Neural cell (in vitro differentiated cells): ENCODE results near the gene SAMD7. TPM values are rescaled to one million over a fixed set of nuclear protein-coding genes. Genes with fewer than 3 reads are reported as not detected.

Experiments used
- H2AFZ ChIP-seq: fragments of 200-600, 300-800 bp; sonication (generic), shearing (Covaris generic); 2 replicates; pipeline ENCODE4 v1.6.0; 2014; ENCODE audit warnings: low read depth, mild to moderate bottlenecking, antibody characterized with exemption, low read length, moderate library complexity
- H3F3A ChIP-seq: fragments of 200-600 bp; shearing (Covaris generic); 2 replicates; pipeline ENCODE4 v1.6.1; 2016; ENCODE audit warnings: mild to moderate bottlenecking, moderate library complexity, mixed read lengths, antibody characterized with exemption, low read length; ENCODE audit not compliant: insufficient read depth, poor library complexity, severe bottlenecking
- H3K27ac ChIP-seq: fragments of 200-600, 300-800 bp; sonication (generic), shearing (Covaris generic); 2 replicates; pipeline ENCODE4 v1.5.1; 2014; ENCODE audit warnings: mild to moderate bottlenecking, low read length, moderate library complexity
- H3K27me3 ChIP-seq: fragments of 300-800, 200-600 bp; sonication (generic), shearing (Covaris generic); 2 replicates; pipeline ENCODE4 v1.6.0; 2014; ENCODE audit warnings: mild to moderate bottlenecking, low read depth, low read length, moderate library complexity; ENCODE audit not compliant: insufficient read depth
- H3K36me3 ChIP-seq: fragments of 300-800, 200-600 bp; sonication (generic), shearing (Covaris generic); 2 replicates; pipeline ENCODE4 v1.5.1; 2014; ENCODE audit warnings: mild to moderate bottlenecking, antibody characterized with exemption, low read length, moderate library complexity; ENCODE audit not compliant: insufficient read depth
- H3K4me2 ChIP-seq: fragments of 300-800, 200-600 bp; sonication (generic), shearing (Covaris generic); 2 replicates; pipeline ENCODE4 v1.6.0; 2014; ENCODE audit warnings: mild to moderate bottlenecking, low read length
- H3K4me3 ChIP-seq: fragments of 300-800, 200-600 bp; sonication (generic), shearing (Covaris generic); 2 replicates; pipeline ENCODE4 v1.5.1; 2014; ENCODE audit warnings: mild to moderate bottlenecking, low read length, moderate library complexity
- H3K79me2 ChIP-seq: fragments of 200-600 bp; shearing (Covaris generic); replicated peaks from 2 replicates; pipeline ENCODE4 v1.6.0; 2014; ENCODE audit warnings: mild to moderate bottlenecking, low read length, moderate library complexity; ENCODE audit not compliant: insufficient read depth
- H3K9ac ChIP-seq: fragments of 300-800, 200-600 bp; sonication (generic), shearing (Covaris generic); 2 replicates; pipeline ENCODE4 v1.6.1; 2016; ENCODE audit warnings: mild to moderate bottlenecking, low read length, mixed read lengths
- H3K9me2 ChIP-seq: fragments of 200-600 bp; shearing (Covaris generic); 2 replicates; pipeline ENCODE4 v1.6.1; 2016; ENCODE audit warnings: mild to moderate bottlenecking, low read length, mixed read lengths; ENCODE audit not compliant: insufficient read depth
- H3K9me3 ChIP-seq: fragments of 200-600, 300-800 bp; sonication (generic), shearing (Covaris generic); 2 replicates; pipeline ENCODE4 v1.6.1; 2016; ENCODE audit warnings: mild to moderate bottlenecking, mixed run types, low read length, moderate library complexity, mixed read lengths
- H4K20me1 ChIP-seq: fragments of 200-600 bp; shearing (Covaris generic); 2 replicates; pipeline ENCODE4 v1.6.1; 2016; ENCODE audit warnings: mild to moderate bottlenecking, mixed run types; ENCODE audit not compliant: insufficient read depth
- EP300 ChIP-seq: fragments of 450-650 bp; conservative IDR thresholded peaks from 2 replicates; pipeline ENCODE4 v1.6.1; 2014; ENCODE audit warnings: antibody characterized with exemption, mild to moderate bottlenecking, moderate library complexity; ENCODE audit not compliant: poor library complexity, severe bottlenecking
- EZH2 ChIP-seq: fragments of 200-600, 300-800 bp; shearing (Covaris generic), sonication (generic); IDR thresholded peaks from 2 replicates; pipeline ENCODE4 v1.6.1; 2014; ENCODE audit warnings: antibody characterized with exemption, low read length, borderline replicate concordance, mild to moderate bottlenecking; ENCODE audit not compliant: insufficient read depth, poor library complexity, severe bottlenecking
- MXI1 ChIP-seq: fragments of 450-650 bp; conservative IDR thresholded peaks from 2 replicates; pipeline ENCODE4 v1.6.1; 2014; ENCODE audit warnings: antibody characterized with exemption, mild to moderate bottlenecking; ENCODE audit not compliant: poor library complexity, severe bottlenecking
- POLR2AphosphoS5 ChIP-seq: IDR thresholded peaks from 2 replicates; pipeline ENCODE4 v1.6.1; 2012
- RAD21 ChIP-seq: fragments of 450-650 bp; conservative IDR thresholded peaks from 2 replicates; pipeline ENCODE4 v1.6.1; 2014; ENCODE audit warnings: antibody characterized with exemption, mild to moderate bottlenecking, moderate library complexity
- SMC3 ChIP-seq: fragments of 450-650 bp; conservative IDR thresholded peaks from 2 replicates; pipeline ENCODE4 v1.6.1; 2014; ENCODE audit warnings: antibody characterized with exemption, mild to moderate bottlenecking, moderate library complexity; ENCODE audit not compliant: poor library complexity
- TAF1 ChIP-seq: IDR thresholded peaks from 2 replicates; pipeline ENCODE4 v1.6.1; 2012; ENCODE audit warnings: low read depth
- polyA minus RNA-seq: library from RNA; depleted of rRNA, polyadenylated mRNA; stranded (reverse); fragments of >200 nt; gene quantifications from 2 replicates; pipeline ENCODE4 v1.2.3, GENCODE V29; 2014
- polyA plus RNA-seq: library from polyadenylated mRNA; depleted of rRNA; stranded (reverse); fragments of >200 nt; gene quantifications from 2 replicates; pipeline ENCODE4 v1.2.3, GENCODE V29; 2014
- TF ChIP-seq, protein P1 (sequence below): fragments of 450-650 bp; IDR thresholded peaks from 2 replicates; pipeline ENCODE4 v1.5.1; 2014; ENCODE audit warnings: antibody characterized with exemption, mild to moderate bottlenecking, moderate library complexity; ENCODE audit not compliant: poor library complexity, severe bottlenecking
- TF ChIP-seq, protein P2 (sequence below): IDR thresholded peaks from 2 replicates; pipeline ENCODE4 v1.6.1; 2012; ENCODE audit warnings: borderline replicate concordance

The SAMD7 gene, protein sequence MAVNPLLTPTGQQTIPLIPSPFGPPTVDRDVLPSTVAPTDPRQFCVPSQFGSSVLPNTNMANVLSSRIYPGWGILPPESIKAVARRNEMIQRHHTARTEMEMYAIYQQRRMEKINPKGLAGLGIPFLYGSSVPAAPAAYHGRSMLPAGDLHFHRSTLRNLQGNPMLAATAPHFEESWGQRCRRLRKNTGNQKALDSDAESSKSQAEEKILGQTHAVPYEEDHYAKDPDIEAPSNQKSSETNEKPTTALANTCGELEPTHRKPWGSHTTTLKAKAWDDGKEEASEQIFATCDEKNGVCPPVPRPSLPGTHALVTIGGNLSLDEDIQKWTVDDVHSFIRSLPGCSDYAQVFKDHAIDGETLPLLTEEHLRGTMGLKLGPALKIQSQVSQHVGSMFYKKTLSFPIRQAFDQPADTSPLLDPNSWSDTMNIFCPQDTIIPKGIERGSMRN
- polyA plus RNA-seq (not detected in 2 replicates), polyA minus RNA-seq (not detected in 2 replicates)

DNA sequence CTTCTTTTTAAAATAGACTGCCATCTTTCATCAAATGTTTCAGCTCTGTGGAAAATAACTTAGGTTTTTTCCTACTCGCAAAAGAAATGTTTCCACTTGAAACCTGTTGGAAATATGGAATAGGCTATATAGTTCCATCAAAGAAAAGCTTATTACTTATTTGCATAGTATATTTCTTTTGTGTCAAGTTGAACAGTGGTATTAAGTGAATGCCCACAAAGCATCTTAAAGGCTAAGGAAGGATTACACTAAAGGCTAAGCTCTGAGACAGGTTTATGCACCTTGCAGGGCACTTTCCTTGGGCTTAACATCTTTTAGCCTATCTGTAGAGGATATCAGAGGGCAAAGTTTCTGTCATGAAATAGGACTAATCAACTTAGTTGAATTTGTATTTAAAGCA lies at the start of gene SAMD7:
TSS of gene SAMD7 (plus strand) at position 301 of the 400 bp plus-strand sequence. CDS start 7,927 bp downstream, outside the sequence.
- Histone ChIP-seq H2AFZ (no peak within 1 kb of the TSS), H4K20me1 (no peaks in the 10 kb centered on the region), H3K9me2 (no peaks in the 10 kb centered on the region), H3K9ac (no peak within 1 kb of the TSS), H3K27me3 (no peaks in the 10 kb centered on the region), H3K4me3 (no peak within 1 kb of the TSS), H3K9me3 (no peaks in the 10 kb centered on the region), H3K4me2 (no peak within 1 kb of the TSS), H3K36me3 (no peaks in the 10 kb centered on the region), H3F3A (no peaks in the 10 kb centered on the region), H3K79me2 (no peaks in the 10 kb centered on the region), H3K27ac (no peak within 1 kb of the TSS)
- TF ChIP-seq EZH2 = no peak

DNA sequence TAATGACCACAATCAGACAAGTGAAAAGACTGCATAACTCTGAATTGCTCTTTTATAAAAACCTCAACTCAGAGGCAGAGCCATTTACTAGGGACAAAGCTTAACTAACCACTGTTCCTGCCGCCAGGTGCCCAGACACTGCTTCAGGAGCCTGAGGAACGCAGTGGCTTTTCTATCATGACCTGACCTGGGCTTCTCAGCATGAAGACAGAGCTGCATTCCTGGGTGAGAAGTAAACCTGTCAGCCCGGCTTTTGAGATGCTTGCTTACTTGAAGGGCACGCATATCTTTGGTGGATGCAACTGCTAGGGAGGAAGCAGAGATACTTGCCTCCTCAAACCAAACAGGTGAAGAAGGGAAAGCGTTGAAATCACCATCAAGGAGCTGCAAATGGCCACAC lies 49.5 kb upstream of the SAMD7 start:
- Histone ChIP-seq H3F3A (no peaks in the 10 kb centered on the region), H3K79me2 (no peaks in the 10 kb centered on the region), H3K27me3 (no peaks in the 10 kb centered on the region), H4K20me1 (no peaks in the 10 kb centered on the region), H3K36me3 (no peaks in the 10 kb centered on the region), H3K27ac (no peak overlapping the region), H3K9me2 (no peaks in the 10 kb centered on the region), H3K4me2 (no peak overlapping the region), H3K4me3 (no peak overlapping the region), H3K9me3 (no peaks in the 10 kb centered on the region), H2AFZ (no peak overlapping the region), H3K9ac (no peak overlapping the region)
- TF ChIP-seq MXI1 (no peak), EP300 (no peak), RAD21 (no peak), POLR2AphosphoS5 (no peak), TAF1 (no peak), SMC3 (no peak), EZH2 (no peak)
- TF ChIP-seq, protein P1, sequence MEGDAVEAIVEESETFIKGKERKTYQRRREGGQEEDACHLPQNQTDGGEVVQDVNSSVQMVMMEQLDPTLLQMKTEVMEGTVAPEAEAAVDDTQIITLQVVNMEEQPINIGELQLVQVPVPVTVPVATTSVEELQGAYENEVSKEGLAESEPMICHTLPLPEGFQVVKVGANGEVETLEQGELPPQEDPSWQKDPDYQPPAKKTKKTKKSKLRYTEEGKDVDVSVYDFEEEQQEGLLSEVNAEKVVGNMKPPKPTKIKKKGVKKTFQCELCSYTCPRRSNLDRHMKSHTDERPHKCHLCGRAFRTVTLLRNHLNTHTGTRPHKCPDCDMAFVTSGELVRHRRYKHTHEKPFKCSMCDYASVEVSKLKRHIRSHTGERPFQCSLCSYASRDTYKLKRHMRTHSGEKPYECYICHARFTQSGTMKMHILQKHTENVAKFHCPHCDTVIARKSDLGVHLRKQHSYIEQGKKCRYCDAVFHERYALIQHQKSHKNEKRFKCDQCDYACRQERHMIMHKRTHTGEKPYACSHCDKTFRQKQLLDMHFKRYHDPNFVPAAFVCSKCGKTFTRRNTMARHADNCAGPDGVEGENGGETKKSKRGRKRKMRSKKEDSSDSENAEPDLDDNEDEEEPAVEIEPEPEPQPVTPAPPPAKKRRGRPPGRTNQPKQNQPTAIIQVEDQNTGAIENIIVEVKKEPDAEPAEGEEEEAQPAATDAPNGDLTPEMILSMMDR = no peak
- TF ChIP-seq, protein P2, sequence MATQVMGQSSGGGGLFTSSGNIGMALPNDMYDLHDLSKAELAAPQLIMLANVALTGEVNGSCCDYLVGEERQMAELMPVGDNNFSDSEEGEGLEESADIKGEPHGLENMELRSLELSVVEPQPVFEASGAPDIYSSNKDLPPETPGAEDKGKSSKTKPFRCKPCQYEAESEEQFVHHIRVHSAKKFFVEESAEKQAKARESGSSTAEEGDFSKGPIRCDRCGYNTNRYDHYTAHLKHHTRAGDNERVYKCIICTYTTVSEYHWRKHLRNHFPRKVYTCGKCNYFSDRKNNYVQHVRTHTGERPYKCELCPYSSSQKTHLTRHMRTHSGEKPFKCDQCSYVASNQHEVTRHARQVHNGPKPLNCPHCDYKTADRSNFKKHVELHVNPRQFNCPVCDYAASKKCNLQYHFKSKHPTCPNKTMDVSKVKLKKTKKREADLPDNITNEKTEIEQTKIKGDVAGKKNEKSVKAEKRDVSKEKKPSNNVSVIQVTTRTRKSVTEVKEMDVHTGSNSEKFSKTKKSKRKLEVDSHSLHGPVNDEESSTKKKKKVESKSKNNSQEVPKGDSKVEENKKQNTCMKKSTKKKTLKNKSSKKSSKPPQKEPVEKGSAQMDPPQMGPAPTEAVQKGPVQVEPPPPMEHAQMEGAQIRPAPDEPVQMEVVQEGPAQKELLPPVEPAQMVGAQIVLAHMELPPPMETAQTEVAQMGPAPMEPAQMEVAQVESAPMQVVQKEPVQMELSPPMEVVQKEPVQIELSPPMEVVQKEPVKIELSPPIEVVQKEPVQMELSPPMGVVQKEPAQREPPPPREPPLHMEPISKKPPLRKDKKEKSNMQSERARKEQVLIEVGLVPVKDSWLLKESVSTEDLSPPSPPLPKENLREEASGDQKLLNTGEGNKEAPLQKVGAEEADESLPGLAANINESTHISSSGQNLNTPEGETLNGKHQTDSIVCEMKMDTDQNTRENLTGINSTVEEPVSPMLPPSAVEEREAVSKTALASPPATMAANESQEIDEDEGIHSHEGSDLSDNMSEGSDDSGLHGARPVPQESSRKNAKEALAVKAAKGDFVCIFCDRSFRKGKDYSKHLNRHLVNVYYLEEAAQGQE = no peak
